Sciatic nerve (tissue), 2 donors: ENCODE measurements around the gene MAGI1. TPM values are rescaled to one million over a fixed set of nuclear protein-coding genes. Genes with fewer than 3 reads are reported as not detected.

Source experiments
- ATAC-seq: fragments of 200-7000 bp; cut with Tn5 transposase; one replicate; pipeline ENCODE4 v1.9.1; 2020; ENCODE audit warnings: mild to moderate bottlenecking, moderate library complexity
- DNase-seq: peaks from one replicate; pipeline ENCODE4 v3.0.0-alpha.2; 2020; ENCODE audit warnings: low spot score
- intact Hi-C: fragments of 100-400 bp; cut with DNase I; formaldehyde crosslinking; loops from one replicate; pipeline ENCODE4 v1.14.2; 2022
- total RNA-seq: library from RNA; stranded (reverse); fragmentation: NEBNext Ultra II Directional; extraction: Animal tissue kit (Norgen Biotek cat#: 25700); gene quantifications from one replicate; pipeline ENCODE4 v1.2.1, GENCODE V29; 2021
- donor health status: DM: no; HTN: no; CAD: no.
- donor health status: DM: no; HTN: no; CAD: no.

Gene MAGI1
- total RNA-seq, 1 donor from 2014 or later = 64.6 TPM

DNA sequence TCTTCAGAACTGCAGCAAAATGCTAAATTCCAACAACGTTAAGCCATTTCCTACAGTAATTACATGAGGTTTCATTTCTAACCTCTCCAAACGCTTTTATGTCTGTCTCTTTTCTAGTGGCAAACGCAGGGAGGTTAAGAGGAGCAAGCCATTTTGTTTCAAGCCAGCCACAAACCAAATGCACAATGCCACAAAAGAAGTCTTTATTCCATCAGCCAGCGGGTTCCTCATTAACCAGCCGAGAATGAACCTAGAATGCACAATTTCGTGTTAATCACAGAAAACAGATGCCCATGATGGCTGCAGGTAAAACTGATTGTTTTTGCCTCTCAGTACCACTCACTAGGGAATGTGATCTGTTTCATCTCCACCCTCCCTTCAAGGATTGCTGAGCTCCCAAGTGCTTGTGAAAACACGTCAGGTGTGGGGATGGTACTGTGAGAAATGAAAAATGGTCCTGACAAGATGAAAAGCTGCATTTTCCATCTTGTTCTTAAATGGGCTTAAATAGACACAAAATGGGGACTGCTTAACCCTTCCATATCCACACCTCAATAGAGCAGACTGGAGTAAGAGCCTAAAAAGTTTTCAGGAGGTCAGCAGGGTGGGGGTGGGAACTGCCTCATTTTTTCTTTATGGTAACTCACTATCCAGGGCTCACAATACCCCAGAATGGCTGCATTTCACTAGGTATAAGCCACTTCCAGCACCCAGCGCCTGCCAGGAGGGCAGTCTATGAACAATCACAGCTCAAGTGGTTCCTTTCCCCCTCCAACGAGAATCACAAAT is 277.1 kb downstream of the MAGI1 start:
- DNase-seq (no peak), ATAC-seq (no peak)
- intact Hi-C loops = no loop called here

DNA sequence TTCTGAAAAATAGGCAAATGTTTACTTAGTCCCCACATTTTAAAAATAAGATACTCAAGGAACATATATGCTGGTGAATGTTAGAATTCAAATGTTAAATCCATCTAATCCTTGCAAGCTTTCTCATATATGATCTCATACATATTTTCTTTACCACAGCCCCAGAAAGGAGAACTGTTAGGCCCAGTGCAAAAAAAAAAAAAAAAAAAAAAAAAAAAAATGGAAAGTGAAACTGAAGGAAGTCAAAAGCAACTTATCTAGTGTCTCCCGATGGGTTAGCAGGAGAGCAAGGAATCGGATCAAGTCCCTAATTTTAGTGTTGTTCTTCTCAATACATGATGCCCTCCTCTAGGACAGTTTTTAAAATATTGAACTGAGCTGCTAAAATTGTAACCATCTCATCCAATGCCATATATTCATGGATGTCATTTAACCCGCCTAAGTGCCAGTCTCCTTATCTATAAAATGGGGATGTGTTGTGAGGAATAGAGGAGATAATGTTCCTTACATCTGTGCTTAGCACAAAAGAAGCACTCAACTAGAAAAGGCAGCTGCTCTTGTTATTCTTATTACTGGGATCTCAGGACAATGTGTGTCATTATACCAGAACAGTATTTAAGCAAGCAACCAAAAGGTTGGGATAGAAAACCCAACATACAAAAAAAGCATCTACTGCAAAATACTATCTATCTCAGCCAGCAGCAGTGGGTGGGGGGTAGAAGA is 279.7 kb downstream of the MAGI1 start:
- ATAC-seq (no peak), DNase-seq (no peak)
- intact Hi-C loops = no loop called here

DNA sequence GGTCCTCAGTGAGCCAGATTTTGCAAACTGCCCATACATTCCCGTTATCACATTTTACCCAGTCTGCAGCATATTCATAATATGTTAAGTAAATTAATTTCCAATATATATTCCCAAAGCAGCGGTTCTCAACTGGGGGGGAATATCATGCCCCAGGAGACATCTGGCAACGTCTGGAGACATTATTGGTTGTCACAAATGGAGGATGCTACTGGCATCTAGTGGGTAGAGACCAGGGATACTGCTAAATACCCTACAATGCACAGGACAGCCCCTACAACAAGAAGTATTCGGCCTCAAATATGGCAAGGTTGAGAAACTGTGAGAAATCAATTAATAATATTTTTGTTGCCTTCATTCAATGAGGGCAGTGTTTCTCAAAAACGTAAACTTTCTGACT is 280.3 kb downstream of the MAGI1 start:
- ATAC-seq (no peak), DNase-seq (no peak)

DNA sequence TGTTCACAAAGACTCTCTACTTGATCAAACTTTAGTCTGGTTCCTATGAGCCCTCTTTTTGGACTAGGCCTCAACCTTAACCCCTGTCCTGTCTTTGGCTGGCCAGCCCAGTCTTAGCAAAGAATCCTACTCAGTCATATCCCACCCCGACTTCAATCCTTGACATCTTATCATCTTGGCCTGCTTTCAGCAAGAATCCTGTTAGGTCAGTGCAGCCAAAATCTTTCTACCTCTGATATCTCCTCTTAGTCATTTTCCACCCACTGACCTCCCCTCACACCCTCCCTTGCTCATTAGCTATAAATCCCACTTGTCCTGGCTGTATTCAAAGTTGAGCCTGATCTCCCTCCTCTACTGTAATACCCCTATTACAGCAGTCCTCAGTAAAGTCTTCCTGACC is 286.1 kb downstream of the MAGI1 start:
- ATAC-seq (no peak), DNase-seq (no peak)
- intact Hi-C loops = no loop called here

More for the DNA sequence above, 280.3 kb downstream of the MAGI1 start:
- intact Hi-C loops = no loop called here

DNA sequence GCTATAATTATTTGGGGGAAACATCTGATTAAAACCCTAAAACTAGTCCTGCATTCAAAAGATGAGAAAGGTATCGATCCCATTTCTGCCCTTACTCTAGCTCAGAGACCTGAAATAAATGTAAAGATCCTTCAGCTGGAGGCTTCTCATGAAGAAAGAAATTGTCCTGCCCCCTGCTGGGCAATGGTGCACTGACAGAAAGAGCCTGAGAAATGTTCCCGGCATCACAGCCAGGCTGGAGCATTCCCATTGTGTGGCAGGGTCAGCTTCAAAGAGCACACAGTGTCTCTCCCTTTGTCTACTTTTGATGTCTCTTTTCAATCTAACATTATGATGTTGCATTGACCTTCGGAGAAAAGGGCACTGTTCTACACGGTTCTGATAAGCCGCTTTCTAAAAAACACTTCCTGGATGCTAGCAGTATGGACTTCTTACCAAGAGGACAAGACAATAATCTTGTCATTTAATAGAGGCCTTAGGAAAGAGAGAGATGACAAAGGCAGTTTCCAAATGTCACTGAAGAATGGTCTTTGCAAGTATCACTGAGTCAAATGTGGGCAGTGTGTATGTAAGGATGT is 287.5 kb downstream of the MAGI1 start:
- peak; percentile 48 for ATAC-seq
- peak; percentile 59 for DNase-seq
- intact Hi-C loops = no loop called here

DNA sequence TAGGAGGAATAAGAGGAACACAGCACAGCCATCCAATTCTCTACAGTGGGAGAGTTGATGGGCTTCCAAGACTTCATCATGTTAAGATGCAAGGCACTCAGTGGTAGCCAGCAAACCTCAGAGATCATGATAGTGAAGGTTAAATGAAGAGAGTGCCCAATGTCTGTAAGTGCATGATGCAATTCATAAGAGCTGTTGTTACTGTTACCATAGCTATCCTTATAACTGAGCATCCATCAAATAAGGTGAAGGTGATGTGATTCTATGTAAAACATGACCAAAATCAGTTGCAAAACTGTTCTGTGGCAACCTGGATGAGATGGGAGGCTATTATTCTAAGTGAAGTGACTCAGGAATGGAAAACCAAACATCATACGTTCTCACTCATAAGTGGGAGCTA is 289.7 kb downstream of the MAGI1 start:
- intact Hi-C loops = no loop called here
- DNase-seq = no peak
- ATAC-seq = no peak

GRCh38 chr3:65748326-65748725 is 290.4 kb downstream of the MAGI1 start:
- ATAC-seq = no peak
- DNase-seq = no peak
- intact Hi-C loops = no loop called here

DNA sequence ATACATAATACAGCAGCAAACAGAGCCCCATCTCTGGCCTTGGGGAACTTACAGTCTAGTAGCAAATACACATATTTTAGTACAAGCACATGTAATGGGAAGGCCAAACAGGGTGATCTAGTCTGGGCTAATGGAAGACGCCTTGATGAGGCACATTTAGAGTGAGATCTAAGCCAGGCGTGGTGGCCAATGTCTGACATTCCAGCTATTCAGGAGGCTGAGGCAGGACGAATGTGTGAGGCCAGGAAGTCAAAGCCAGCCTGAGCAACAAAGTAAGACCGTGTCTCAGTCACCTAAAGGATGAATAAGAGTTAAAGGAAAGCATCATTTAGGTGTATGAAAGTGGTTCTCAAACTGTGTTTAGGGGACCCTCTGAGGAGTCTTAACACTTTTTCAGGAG is 291.9 kb downstream of the MAGI1 start:
- DNase-seq (no peak), ATAC-seq (no peak)
- intact Hi-C loops = no loop called here

GRCh38 chr3:65745306-65745705 is 293.4 kb downstream of the MAGI1 start:
- no peak for ATAC-seq
- intact Hi-C loops = no loop called here

GRCh38 chr3:65742914-65743313 is 295.8 kb downstream of the MAGI1 start:
- DNase-seq (no peak), ATAC-seq (no peak)
- intact Hi-C loops = no loop called here

More at GRCh38 chr3:65745306-65745705, 293.4 kb downstream of the MAGI1 start:
- DNase-seq = no peak

DNA sequence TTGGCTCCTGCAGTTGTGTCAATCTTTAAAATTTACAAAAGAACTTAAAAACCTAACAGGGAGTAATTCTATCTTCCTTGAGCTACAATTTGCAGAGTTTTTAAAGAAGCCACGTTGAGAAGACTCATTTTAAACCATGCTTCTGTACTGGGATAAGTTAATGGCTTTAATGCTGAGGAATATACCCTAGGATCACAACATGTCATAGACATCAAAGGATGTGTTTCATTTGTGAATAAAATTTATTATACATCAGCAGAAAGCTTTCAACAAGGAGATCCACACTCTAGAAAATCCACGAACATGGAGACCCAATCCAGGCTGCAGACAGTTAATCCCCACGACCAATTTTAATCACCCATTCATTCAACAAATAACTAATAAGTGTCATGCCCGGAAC is 297.2 kb downstream of the MAGI1 start:
- intact Hi-C loops = no loop called here
- DNase-seq (no peak), ATAC-seq (no peak)

- intact Hi-C loops = loop anchor here (10.0 kb wide), 2 partner anchors 295 to 1205 kb away; no protein-coding TSS in a partner anchor
- DNase-seq (no peak), ATAC-seq (no peak)
These were observed 298.7 kb downstream of the MAGI1 start for GRCh38 chr3:65739901-65740541.

DNA sequence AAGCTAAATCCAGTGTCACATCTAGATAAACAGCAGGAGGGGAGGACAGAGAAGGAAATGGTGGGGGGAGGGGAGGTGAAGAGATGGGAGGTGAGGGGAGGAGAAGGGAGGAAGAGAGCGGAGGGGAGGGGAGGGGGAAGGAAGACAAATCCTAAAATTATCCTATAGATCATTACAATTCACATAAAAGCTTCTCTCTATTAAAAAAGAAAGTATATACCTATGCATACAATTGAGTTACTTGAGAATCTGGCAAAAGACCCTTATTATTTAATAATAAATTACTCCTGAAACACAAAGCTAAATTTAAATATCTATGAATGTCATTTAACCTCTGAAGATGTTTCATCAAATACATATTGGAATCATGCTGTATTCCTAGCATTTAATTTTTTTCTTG is 303.9 kb downstream of the MAGI1 start:
- no peak for DNase-seq
- ATAC-seq = no peak
- intact Hi-C loops = loop anchor here (10.0 kb wide), 2 partner anchors 290 to 1200 kb away; no protein-coding TSS in a partner anchor

DNA sequence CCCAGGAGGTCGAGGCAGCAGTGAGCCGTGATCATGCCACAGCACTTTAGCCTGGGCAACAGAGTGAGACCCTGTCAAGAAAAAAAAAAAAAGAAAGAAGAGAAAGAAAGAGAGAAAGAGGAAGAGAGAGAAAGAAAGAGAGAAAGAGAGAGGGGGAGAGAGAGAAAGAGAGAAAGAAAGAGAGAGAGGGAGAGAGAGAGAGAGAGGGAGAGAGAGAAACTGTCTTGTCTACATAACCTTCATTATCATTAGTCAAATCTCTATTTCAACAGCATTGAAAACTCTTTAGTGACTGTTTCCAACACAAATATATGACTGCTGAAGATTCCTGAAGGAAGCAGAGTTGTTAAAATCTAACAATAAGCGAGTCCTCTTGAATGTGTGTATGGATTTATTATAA is 304.3 kb downstream of the MAGI1 start:
- DNase-seq (no peak), ATAC-seq (no peak)
- intact Hi-C loops = loop anchor here (10.0 kb wide), 2 partner anchors 290 to 1200 kb away; no protein-coding TSS in a partner anchor

DNA sequence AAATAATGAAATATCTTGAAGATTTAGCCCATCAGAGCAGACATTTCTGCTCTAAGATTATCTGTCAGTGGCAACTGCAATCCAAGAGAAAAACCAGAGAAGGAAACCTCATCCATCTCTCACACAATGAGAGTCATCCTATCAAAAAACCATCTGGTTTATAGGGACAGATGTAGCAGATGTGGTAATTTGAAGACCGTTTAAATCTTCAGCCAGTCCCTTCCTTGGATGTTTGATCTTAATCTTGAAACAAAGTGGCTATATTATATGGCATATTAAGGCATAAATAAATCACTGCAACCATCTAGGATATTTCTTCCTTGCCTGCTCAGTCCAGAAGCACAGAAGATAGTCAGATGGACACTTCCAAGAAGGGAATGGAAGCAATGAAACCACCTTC is 305.3 kb downstream of the MAGI1 start:
- DNase-seq (no peak), ATAC-seq (no peak)
- intact Hi-C loops = loop anchor here (10.0 kb wide), 2 partner anchors 289 to 1199 kb away; no protein-coding TSS in a partner anchor

- no peak for DNase-seq
- ATAC-seq = peak; percentile 74
- intact Hi-C loops = loop anchor here (10.0 kb wide), 2 partner anchors 287 to 1197 kb away; no protein-coding TSS in a partner anchor
These were observed 306.4 kb downstream of the MAGI1 start for GRCh38 chr3:65732051-65732935.

- ATAC-seq (no peak), DNase-seq (no peak)
- intact Hi-C loops = loop anchor here (10.0 kb wide), 2 partner anchors 286 to 1196 kb away; no protein-coding TSS in a partner anchor
These were observed 308.3 kb downstream of the MAGI1 start for GRCh38 chr3:65730449-65730848.

- intact Hi-C loops = loop anchor here (10.0 kb wide), 2 partner anchors 285 to 1195 kb away; no protein-coding TSS in a partner anchor
These were observed 308.7 kb downstream of the MAGI1 start for GRCh38 chr3:65729973-65730372.

More at GRCh38 chr3:65729973-65730372, 308.7 kb downstream of the MAGI1 start:
- no peak for DNase-seq
- ATAC-seq = no peak
